Breast epithelium (tissue), 4 donors: ENCODE results near the gene GPC5. TPM values are rescaled to one million over a fixed set of nuclear protein-coding genes. Genes with fewer than 3 reads are reported as not detected.

ENCODE experiments used
- DNase-seq, 2 donors: peaks; one replicate each; pipeline ENCODE4 v3.0.0-alpha.2; 2019; ENCODE audit warnings: low spot score in 2 of 2
- H3K27ac ChIP-seq, 2 donors: fragments of 200-600 bp; sonication (generic) in 1 of 2; one replicate each; pipeline ENCODE4 v1.5.1; 2016 to 2019; ENCODE audit warnings: mild to moderate bottlenecking in 1 of 2
- H3K27me3 ChIP-seq, 2 donors: fragments of 200-600 bp; sonication (generic) in 1 of 2; one replicate each; pipeline versions ENCODE4 v1.5.1 to v1.6.0; 2017 to 2019; ENCODE audit warnings: control low read depth in 1 of 2, mild to moderate bottlenecking in 1 of 2
- H3K36me3 ChIP-seq: fragments of 200-600 bp; one replicate; pipeline ENCODE4 v1.5.1; 2019
- H3K4me1 ChIP-seq, 2 donors: fragments of 200-600 bp; sonication (generic); one replicate each; pipeline ENCODE4 v1.5.1; 2016 to 2019; ENCODE audit warnings: control low read depth in 1 of 2
- H3K4me3 ChIP-seq, 3 donors: fragments of 200-600 bp; sonication (generic); 1 replicate in 2 of 3; 2 replicates in 1 of 3; pipeline ENCODE4 v1.5.1; 2016 to 2019; ENCODE audit warnings: mild to moderate bottlenecking in 3 of 3, moderate library complexity in 2 of 3
- H3K9me3 ChIP-seq, 2 donors: fragments of 200-600 bp; sonication (generic) in 1 of 2; one replicate each; pipeline ENCODE4 v1.5.1; 2016 to 2019; ENCODE audit warnings: control low read depth in 1 of 2
- CTCF ChIP-seq, 3 donors: fragments of 450-650 bp; IDR thresholded peaks; one replicate each; pipeline ENCODE4 v1.5.1; 2016 to 2017; ENCODE audit warnings: antibody characterized with exemption in 3 of 3, mild to moderate bottlenecking in 3 of 3, moderate library complexity in 3 of 3
- POLR2A ChIP-seq: fragments of 450-650 bp; IDR thresholded peaks from one replicate; pipeline ENCODE4 v1.6.1; 2016; ENCODE audit warnings: antibody characterized with exemption, mild to moderate bottlenecking, moderate library complexity
- POLR2AphosphoS5 ChIP-seq, 3 donors: sonication (generic); formaldehyde crosslinking; IDR thresholded peaks; one replicate each; pipeline ENCODE4 v1.6.1; 2017; ENCODE audit warnings: antibody characterized with exemption in 3 of 3
- intact Hi-C: fragments of 100-400 bp; cut with DNase I; formaldehyde crosslinking; loops from one replicate; pipeline ENCODE4 v1.15.1; 2023; ENCODE audit warnings: low total_unique reads
- total RNA-seq, 3 donors: library from RNA; depleted of rRNA; stranded (reverse); fragments of >200 nt; gene quantifications; one replicate each; pipeline ENCODE4 v1.1.0, GENCODE V29; 2016

GPC5 gene
- total RNA-seq, 3 donors from 2014 or later = 0.88 to 0.98 TPM; not detected in 1

DNA sequence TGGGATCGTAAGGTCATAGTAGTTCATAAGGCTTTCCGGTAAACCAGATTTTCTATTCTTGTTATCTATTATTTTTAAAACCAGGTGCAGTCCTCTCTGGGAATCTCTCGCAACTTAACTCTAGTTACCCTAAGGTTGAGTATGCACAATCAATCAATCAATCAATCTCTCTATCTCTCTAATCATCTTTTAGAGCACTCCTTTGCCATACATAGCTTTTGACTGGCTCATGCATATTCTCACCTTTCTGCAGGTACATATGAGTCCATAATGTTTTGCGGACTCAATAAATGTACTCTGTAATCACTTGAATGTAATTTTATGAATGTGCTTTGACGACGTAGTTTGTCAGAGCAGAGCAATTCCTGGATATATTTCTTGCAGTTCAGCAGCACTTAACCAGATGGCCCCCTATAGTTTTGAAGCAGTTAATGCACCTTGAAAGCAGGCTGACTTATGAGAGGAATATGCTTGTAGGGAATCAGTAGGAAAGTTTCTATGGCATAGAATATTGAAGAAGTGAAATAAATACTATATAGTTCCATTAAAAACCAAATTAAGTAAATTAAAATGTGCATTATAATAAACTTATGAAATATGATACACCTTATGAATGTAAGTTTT lies 524.7 kb downstream of the GPC5 start:
- Histone ChIP-seq H3K36me3 (no peaks in the 10 kb centered on the region), H3K4me1 (no peaks in the 10 kb centered on the region), H3K27me3 (no peaks in the 10 kb centered on the region), H3K27ac (no peak overlapping the region), H3K9me3 (no peaks in the 10 kb centered on the region), H3K4me3 (no peak overlapping the region)
- TF ChIP-seq POLR2AphosphoS5 (IDR thresholded peaks at IDR 0.05) = no peak
- TF ChIP-seq POLR2A = no peak
- TF ChIP-seq CTCF (IDR thresholded peaks at IDR 0.05) = no peak
- no peak for DNase-seq
- intact Hi-C loops = no loop called here

- intact Hi-C loops = no loop called here
- Histone ChIP-seq H3K27ac (no peak overlapping the region), H3K4me3 (no peak overlapping the region)
Measured at GRCh38 chr13:91930687-91931086, 532.3 kb downstream of the GPC5 start.

DNA sequence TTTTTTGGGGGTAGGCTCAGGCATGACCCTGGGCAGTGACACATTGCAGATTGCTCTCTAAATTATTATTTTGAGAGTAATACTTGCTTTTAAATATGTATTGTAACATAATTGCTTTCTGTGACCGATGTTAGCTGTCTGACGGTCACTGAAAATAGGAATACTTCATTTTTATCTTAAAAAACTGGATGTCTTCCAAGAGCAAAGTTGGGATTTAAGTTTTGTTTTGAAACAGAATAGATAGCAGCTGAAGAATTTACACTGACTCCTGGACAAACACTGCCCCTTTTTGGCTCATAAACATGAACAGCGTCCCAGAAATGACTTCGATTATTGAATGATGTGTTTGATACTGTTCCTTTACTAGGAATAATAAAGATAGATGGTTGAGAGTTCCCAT lies 535.9 kb downstream of the GPC5 start:
- no peak overlapping the region for H3K27ac ChIP-seq
- no peak overlapping the region for H3K4me3 ChIP-seq
- no peaks in the 10 kb centered on the region for H3K36me3 ChIP-seq
- no peaks in the 10 kb centered on the region for H3K9me3 ChIP-seq
- H3K27me3 ChIP-seq = no peaks in the 10 kb centered on the region
- no peaks in the 10 kb centered on the region for H3K4me1 ChIP-seq
- DNase-seq = no peak
- TF ChIP-seq POLR2A (no peak), CTCF (IDR thresholded peaks at IDR 0.05) (no peak), POLR2AphosphoS5 (IDR thresholded peaks at IDR 0.05) (no peak)
- intact Hi-C loops = no loop called here

More at GRCh38 chr13:91930687-91931086, 532.3 kb downstream of the GPC5 start:
- no peaks in the 10 kb centered on the region for H3K36me3 ChIP-seq
- no peak for DNase-seq
- H3K4me1 ChIP-seq = no peaks in the 10 kb centered on the region
- no peaks in the 10 kb centered on the region for H3K27me3 ChIP-seq
- TF ChIP-seq CTCF (IDR thresholded peaks at IDR 0.05) (no peak), POLR2A (no peak), POLR2AphosphoS5 (IDR thresholded peaks at IDR 0.05) (no peak)
- no peaks in the 10 kb centered on the region for H3K9me3 ChIP-seq

GRCh38 chr13:91946498-91947070 lies 548.2 kb downstream of the GPC5 start:
- Histone ChIP-seq H3K9me3 (no peaks in the 10 kb centered on the region), H3K4me1 (no peaks in the 10 kb centered on the region), H3K27me3 (no peaks in the 10 kb centered on the region), H3K36me3 (no peaks in the 10 kb centered on the region), H3K27ac (no peak overlapping the region), H3K4me3 (no peak overlapping the region)
- DNase-seq = no peak
- intact Hi-C loops = no loop called here
- no peak for TF ChIP-seq POLR2AphosphoS5 (IDR thresholded peaks at IDR 0.05)
- TF ChIP-seq CTCF (IDR thresholded peaks at IDR 0.05) = no peak
- no peak for TF ChIP-seq POLR2A

GRCh38 chr13:91948736-91949135 lies 550.3 kb downstream of the GPC5 start:
- Histone ChIP-seq H3K36me3 (no peaks in the 10 kb centered on the region), H3K9me3 (no peaks in the 10 kb centered on the region), H3K4me1 (no peaks in the 10 kb centered on the region), H3K27ac (no peak overlapping the region), H3K4me3 (no peak overlapping the region), H3K27me3 (no peaks in the 10 kb centered on the region)
- intact Hi-C loops = no loop called here
- DNase-seq = no peak
- no peak for TF ChIP-seq CTCF (IDR thresholded peaks at IDR 0.05)
- no peak for TF ChIP-seq POLR2A
- no peak for TF ChIP-seq POLR2AphosphoS5 (IDR thresholded peaks at IDR 0.05)
